Stimulated activated CD8-positive, alpha-beta memory T cell treated with anti-CD3 and anti-CD28 coated beads, Interleukin-7, amount 100 ng/mL, for 1 hour (primary cell): ENCODE measurements around the gene ABCF2.

Experiments
- DNase-seq, 2 donors: peaks; one replicate each; pipeline ENCODE4 v3.0.0-alpha.2; 2020; ENCODE audit warnings: low read depth in 2 of 2

The ABCF2 gene

GRCh38 chr7:151252961-151253711 is 26.1 kb upstream of the ABCF2 start:
- no peak for DNase-seq

DNA sequence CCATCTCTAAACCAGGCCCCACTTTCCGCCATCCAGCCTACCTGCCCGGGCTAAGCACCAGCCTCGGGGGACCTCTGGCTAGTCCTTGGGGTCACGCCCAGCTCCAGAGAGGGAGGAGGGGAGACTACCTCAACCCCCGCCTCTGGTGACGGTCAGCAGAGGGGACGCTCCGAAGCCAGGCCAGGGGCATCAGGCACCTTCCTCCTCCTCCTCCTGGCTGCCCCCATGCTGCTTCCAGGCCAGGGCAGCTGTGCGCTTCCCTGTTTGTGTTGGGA is 25.5 kb upstream of the ABCF2 start:
- DNase-seq = no peak

- no peak for DNase-seq
Observed at GRCh38 chr7:151251689-151252560, 24.9 kb upstream of the ABCF2 start.

DNA sequence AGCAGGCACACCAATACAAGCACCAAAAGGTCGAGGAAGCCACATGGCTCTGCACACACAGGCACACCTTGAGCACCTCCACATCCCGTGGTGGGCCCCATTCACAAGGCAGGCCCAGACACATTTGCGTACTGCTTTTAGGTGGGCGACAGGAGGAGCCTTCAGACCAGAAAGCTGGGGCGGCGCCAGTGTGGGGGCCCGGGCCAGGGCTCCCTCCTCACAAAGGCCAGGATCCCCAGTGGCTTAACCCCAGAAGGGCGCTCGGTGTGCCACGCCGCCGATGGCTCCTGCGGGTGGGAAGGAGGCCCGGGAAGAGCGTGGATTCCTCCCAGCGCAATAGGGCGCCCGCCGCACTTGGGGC is 24.3 kb upstream of the ABCF2 start:
- DNase-seq = no peak

GRCh38 chr7:151250181-151251132 is 23.5 kb upstream of the ABCF2 start:
- DNase-seq = no peak

DNA sequence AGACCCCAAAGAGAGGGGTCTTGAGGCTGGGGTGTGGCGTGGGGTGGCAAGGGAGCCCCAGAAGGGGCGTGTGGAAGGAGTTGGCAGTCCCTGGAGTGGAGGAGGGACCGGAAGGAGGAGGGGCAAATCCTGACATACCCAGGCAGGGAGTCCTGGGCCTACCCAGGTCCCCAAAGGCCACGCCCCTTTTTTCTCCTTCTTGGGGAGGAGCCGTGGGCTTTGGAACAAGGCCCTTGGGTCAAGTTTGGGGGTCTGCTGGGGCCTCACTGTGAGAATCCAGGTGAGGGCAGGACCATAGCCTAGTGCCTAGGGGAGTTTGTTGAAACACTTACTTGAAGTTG is 22.7 kb upstream of the ABCF2 start:
- DNase-seq = no peak

DNA sequence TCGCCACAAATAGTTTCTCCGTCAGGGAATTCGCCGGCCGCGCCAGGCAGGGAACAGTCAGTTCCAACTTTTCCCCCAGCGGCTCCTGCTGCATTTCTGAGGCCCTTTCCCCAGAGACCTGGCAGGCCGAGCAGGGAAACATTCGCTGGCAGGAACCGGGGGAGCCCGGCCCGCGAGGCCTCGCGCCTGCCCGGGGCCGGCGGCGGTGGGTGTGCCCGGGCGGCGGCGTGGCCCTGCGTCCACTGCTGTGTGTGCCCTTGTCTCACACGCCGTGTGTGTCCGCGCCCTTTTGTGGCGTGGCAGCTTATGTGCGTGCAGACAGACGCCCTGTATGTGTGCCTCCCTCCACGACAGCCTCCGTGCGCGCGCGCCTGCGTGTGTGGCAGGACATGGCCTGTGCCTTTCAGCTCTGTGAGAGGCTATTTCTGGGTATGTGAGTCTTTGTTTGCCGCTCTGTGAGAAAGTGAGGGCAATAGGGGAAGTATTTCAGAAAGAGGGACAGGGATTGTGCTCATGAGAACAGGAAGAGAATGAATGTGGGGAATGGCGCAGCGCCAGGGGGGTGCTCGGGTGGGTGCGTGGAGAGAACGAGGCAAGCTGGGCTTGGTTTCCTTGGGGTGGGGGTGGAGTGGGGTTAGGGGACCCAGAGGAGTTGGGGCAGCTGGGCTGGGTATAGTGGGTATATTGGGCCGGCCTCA is 22.2 kb upstream of the ABCF2 start:
- DNase-seq = no peak

DNA sequence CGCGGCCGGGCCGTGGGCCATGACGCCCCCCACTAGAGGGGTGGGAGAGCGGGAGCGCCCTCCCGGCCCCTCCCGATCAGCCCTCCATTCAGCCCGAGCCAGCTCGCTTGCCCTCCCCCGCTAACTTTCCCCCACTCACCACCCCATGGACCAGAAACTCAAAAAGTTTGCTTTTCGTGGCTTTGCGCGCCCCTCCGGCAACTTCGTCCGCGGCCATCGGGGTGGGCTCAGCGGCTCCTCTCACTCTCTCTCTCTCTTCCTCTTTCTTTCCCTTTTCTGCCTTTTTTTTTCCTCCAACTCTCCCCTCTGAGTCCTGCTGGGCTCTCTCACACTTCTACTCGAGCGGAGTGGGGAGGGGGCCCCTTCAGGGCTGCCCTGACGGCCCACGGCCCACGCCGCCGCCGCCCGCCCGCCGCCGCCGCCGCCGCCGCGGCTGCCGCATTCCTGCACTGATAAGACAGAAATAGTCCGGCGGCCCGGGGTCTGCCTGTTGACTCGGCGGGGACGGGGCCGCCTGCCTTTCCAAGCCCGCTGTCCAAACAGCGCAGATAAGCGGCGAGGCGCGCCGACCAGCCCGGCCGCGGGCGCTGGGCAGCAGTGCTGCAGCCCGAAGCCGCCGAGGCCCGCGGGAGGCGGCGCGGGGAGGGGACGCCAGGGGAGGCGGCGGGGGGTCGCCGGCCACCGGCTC is 21.5 kb upstream of the ABCF2 start, which contains the start of gene SMARCD3:
Gene SMARCD3 (minus strand): TSS at position 349 of the 688 bp plus-strand sequence. CDS start 132 bp downstream, at position 217.
- no peak for DNase-seq

DNA sequence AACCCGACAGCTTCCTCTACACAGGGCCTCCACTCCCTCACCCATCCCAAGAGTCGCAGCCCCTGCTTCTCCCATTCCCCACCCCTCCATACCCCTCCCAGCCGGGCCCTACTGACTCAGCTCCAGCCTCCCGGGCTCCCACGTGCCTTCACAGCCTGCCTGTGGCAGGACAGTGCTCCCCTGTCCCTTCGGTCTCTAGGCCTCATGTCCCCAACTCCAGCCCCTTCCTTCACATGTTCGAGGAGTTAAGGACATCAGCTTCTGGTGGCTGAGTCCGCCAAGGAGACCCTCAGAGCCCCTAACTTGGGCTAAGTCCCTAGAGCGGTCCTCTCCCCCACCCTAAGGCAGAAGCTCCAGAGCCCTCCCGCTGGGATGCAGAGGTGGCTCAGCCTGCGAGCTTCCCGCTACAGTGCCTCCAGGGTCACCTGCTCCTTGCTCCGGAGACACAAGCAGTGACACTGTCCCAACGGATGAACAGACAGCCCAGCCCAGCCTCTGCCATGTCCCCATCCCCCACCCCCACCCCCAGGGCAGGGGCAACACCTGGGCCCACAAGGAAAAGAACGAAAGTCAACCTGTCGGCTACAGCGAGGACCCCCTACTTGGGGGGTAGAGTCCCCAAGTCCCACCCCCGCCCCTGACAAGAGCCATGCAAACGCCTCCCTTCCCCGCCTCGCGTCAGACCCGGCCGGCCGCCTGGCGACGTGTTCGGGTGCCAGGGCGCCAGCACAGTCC is 20.8 kb upstream of the ABCF2 start:
- no peak for DNase-seq

DNA sequence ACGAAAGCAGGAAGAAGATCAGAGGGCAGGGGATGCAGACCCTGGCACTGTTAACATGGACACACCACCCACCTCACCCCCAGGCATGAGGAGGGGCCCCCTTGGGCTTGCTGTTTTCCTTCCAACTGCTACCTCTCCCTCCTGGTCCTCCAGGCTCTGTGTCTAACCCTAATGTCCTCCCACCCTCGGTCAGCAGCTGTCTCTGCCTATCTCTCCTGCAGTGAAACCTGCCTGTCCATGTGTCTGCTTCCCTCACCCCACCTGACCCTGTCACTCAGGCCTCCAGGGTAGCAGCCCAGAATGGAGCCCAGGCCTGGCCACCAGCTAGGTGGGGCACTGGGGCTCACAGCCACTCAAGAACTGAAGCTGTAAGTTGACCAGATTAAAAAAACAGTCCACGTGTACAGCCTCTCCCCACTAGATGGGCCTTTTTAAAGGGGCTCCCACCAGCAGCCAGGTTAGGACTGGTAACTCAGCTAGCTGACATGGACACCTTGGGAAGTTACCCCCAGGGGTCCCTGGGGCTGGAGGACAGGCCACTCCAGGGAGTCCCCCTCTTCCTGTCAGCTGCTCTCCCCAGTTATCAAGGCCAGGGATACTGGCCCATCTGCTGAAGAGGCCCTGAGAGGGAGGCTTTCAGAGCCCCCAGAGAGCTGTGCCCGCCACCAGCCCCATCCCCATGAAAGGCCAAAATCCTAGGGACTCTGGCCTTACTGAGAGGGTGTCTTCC is 20.0 kb upstream of the ABCF2 start:
- DNase-seq = no peak

DNA sequence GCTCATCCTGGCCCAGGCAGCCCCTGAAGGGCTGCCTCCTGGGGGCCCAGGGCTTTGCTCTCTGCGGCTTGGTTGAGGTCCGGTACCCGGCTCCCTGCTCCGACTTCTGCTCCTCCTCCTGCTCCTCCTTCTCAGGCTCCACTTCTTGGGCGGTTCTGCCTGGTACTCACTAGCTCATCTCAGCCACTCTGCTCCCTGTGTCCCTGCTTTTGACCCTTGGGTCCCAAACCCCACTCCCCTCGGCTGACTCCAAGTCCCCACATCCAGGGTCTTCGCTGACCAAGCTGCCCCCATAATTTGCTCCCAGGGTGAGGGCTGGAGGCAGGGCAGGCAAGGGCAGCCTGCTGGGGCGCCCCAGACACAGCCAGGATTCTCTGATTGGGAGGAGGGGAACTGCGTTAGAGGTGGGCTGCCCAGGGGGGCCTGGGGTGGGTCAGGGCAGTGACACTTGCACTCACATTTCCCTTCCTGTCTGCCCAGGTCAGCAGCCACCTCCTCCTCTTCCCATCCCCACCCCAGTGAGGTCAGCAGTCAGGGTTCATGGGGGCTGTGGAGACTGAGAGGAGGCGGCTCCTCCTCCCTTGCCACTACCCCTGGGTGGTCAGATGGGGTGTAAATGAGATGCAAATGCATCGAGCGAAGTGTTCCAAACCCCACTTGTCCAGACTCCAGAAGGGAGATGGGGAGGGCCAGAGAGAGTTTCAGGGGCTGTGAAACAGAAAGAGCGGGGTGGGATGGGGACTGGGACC is 19.3 kb upstream of the ABCF2 start:
- no peak for DNase-seq

DNA sequence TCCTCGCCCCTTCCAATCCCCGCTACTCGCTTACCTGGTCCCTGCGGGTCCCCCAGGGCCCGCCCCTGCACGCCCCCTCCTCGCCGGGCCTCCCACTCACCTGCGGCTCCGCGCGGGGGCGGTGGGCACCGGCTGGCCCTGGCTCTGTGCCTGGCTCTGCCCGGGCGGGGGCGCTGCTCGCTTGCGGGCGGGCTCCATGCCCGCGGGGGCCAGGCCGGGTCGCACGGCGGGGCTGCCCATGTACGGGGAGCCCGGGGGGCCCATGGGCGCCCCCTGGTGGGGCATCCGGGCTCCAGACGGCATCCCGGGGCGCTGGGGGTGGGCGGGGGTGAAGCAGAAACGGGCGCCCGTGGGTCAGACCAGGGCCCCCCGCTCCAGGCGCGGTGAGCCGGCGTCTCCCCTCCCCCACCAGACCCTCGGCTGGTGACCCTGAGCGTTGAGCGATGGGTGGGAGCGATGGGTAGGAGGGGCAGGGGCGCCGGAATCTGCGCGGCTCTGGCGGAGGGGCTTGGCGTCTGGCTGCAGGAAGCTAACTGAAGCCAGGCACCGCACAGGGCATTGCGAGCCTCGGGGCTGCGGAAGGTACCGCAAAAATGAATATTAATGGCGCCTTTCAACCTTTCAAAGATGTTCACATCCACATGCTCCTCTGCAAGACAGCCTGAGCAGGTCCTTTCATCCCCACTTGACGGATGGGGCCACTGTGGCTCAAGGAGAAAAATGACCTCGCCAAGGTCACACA is 18.5 kb upstream of the ABCF2 start:
- DNase-seq = peak in 1 of 2 donors; percentile 31

- no peak for DNase-seq
Observed at GRCh38 chr7:151244841-151245346, 17.9 kb upstream of the ABCF2 start.

GRCh38 chr7:151244196-151244840 is 17.3 kb upstream of the ABCF2 start:
- DNase-seq = no peak

DNA sequence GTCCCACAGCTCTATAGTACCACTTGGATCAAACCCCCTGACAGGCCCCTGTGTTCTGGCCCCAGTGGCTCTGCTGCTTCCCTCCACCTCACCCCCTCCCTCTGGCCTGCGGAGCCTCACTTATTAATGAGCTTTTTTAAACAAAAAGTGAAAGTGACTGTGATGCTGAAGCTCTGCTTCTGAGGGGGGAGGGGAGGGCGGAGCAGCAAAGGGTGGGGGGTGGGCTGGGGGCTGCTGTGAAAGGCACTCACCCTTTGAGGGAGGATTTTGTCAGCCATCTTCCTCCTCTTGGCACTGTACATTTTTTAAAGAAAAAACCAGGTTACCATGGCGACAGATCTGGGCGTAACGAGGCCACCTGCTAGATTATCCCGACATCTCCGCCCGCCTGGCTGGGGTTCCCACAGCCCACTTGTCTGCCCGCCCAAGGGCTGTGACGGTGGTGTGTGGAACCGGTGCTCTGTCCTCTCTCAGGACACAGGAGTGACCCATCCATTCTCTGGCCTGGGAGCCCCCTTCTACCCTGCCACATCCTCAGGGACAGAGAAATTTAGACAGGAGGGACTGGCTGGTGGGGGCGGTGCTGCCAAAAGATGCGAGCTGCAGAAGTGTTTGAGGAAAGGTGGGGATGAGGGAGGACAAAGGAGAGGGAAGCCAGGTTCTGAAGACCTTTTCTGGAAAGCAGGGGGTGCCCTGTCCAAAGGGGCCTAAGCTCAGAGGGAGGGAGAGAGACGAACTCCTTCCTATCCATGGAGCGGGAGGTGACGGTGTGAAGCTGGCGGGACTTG is 16.6 kb upstream of the ABCF2 start:
- DNase-seq = no peak

DNA sequence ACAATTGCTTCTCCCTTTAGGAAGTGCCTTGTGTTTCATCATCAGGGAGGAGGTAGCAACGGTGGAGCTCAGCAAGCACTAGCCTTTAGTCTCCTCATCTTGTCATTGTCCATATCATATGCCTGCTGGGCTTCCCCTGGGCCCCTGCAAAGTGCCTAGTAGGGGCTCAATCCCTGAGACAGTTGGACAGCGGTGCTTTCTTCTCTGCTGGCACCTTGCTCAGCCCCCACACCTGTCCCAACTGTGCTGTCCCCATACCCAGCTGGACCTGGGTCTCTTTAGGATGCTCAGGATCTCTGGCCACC is 16.0 kb upstream of the ABCF2 start:
- no peak for DNase-seq
